ENCODE results near the gene RRAGB.
"Not testable (repeated sequence)": the region's sequence is repeated elsewhere in the genome, so short reads cannot be mapped to it uniquely, and the experiment has no call there.

RRAGB gene

GRCh38 chrX:55717521-55718497, at the start of gene RRAGB:
TSS of gene RRAGB (plus strand) at chrX:55717749. CDS start at chrX:55718328, 579 bp downstream.
- DNase-seq: peak; percentile 80

GRCh38 chrX:55668084-55668483, 49.5 kb upstream of the RRAGB start:
- no peak for DNase-seq

- DNase-seq: not testable (repeated sequence)
Observed at GRCh38 chrX:55688579-55688978, 29.0 kb upstream of the RRAGB start.

GRCh38 chrX:55695227-55696018, 22.1 kb upstream of the RRAGB start:
- no peak for DNase-seq

GRCh38 chrX:55697381-55697780, 20.2 kb upstream of the RRAGB start:
- no peak for DNase-seq

GRCh38 chrX:55702671-55703070, 14.9 kb upstream of the RRAGB start:
- no peak for DNase-seq

GRCh38 chrX:55703436-55703835, 14.1 kb upstream of the RRAGB start:
- DNase-seq: not testable (repeated sequence)

- not testable (repeated sequence) for DNase-seq
Observed at GRCh38 chrX:55705066-55705465, 12.5 kb upstream of the RRAGB start.

GRCh38 chrX:55709735-55710134, 7.8 kb upstream of the RRAGB start:
- no peak for DNase-seq

GRCh38 chrX:55710701-55711100, 6.8 kb upstream of the RRAGB start:
- no peak for DNase-seq

- no peak for DNase-seq
Observed at GRCh38 chrX:55713631-55714030, 3.9 kb upstream of the RRAGB start.

- no peak for DNase-seq
Observed at GRCh38 chrX:55714161-55714560, 3.4 kb upstream of the RRAGB start.

- DNase-seq: no peak
Observed at GRCh38 chrX:55715847-55716246, 1.7 kb upstream of the RRAGB start.

- no peak for DNase-seq
Observed at GRCh38 chrX:55716937-55717336, 612 bp upstream of the RRAGB start.

- DNase-seq: no peak
Observed at GRCh38 chrX:55731826-55732225, 14.3 kb downstream of the RRAGB start.

- DNase-seq: no peak
Observed at GRCh38 chrX:55738969-55739368, 21.4 kb downstream of the RRAGB start.

GRCh38 chrX:55742649-55743048, 25.1 kb downstream of the RRAGB start:
- no peak for DNase-seq

GRCh38 chrX:55748463-55748862, 30.9 kb downstream of the RRAGB start:
- DNase-seq: not testable (repeated sequence)

GRCh38 chrX:55750256-55750655, 32.7 kb downstream of the RRAGB start:
- DNase-seq: no peak

GRCh38 chrX:55754861-55755294, 37.3 kb downstream of the RRAGB start:
- DNase-seq: no peak

GRCh38 chrX:55758033-55758432, 40.5 kb downstream of the RRAGB start:
- no peak for DNase-seq

GRCh38 chrX:55759478-55759877, 41.9 kb downstream of the RRAGB start:
- no peak for DNase-seq

GRCh38 chrX:55767100-55767499, 49.6 kb downstream of the RRAGB start:
- no peak for DNase-seq

- DNase-seq: not testable (repeated sequence)
Observed at GRCh38 chrX:55774419-55774818, 56.9 kb downstream of the RRAGB start.

Measured in DMS79 treated with DMSO at 0.1 percent for 48 hours (cell line).